ENCODE data around the gene CAB39L. TPM values are rescaled to one million over a fixed set of nuclear protein-coding genes. Genes with fewer than 3 reads are reported as not detected.

CAB39L gene
- total and polyA plus RNA-seq, 5 experiments from 2014 or later, result 4.3 to 9.2 (median 5.2) TPM

GRCh38 chr13:49437705-49438104 lies 6.2 kb downstream of the CAB39L start:
- Mint-ChIP-seq H3K4me3 (no peak overlapping the region), H3K36me3 (peaks cover 0 to 8% (median 0%) of the 10 kb centered on the region in 3 donors), H3K27ac (no peak overlapping the region), H3K27me3 (no peaks in the 10 kb centered on the region), H3K9me3 (no peaks in the 10 kb centered on the region), H3K4me1 (peaks cover 0 to 19% (median 1%) of the 10 kb centered on the region in 4 donors)
- no peak for DNase-seq
- POLR2A ChIA-PET, result no interaction called here
- no peak for ATAC-seq

GRCh38 chr13:49436890-49437289 lies 7.0 kb downstream of the CAB39L start:
- H3K9me3 Mint-ChIP-seq, result no peaks in the 10 kb centered on the region
- no peak overlapping the region for H3K4me3 Mint-ChIP-seq
- POLR2A ChIA-PET, result interaction anchor here (0.6 kb wide), 1 partner anchor 148 kb away, joined by 3 read pairs; the partner anchor contains the start of gene RCBTB1
- DNase-seq (no peak), ATAC-seq (no peak)
- peaks cover 0 to 8% (median 1%) of the 10 kb centered on the region in 3 donors for H3K36me3 Mint-ChIP-seq
- no peak overlapping the region for H3K27ac Mint-ChIP-seq
- H3K27me3 Mint-ChIP-seq, result no peaks in the 10 kb centered on the region
- peaks cover 0 to 13% (median 0%) of the 10 kb centered on the region in 4 donors for H3K4me1 Mint-ChIP-seq

GRCh38 chr13:49435992-49436391 lies 7.9 kb downstream of the CAB39L start:
- peaks cover 0 to 12% (median 0%) of the 10 kb centered on the region in 4 donors for H3K4me1 Mint-ChIP-seq
- H3K9me3 Mint-ChIP-seq, result no peaks in the 10 kb centered on the region
- H3K36me3 Mint-ChIP-seq, result peaks cover 0 to 8% (median 1%) of the 10 kb centered on the region in 3 donors
- H3K4me3 Mint-ChIP-seq, result no peak overlapping the region
- no peak overlapping the region for H3K27ac Mint-ChIP-seq
- no peaks in the 10 kb centered on the region for H3K27me3 Mint-ChIP-seq
- DNase-seq, result no peak
- no peak for ATAC-seq
- POLR2A ChIA-PET, result interaction anchor here (0.7 kb wide), 1 partner anchor 8 kb away, joined by 5 read pairs; the partner anchor contains the start of gene SETDB2

GRCh38 chr13:49429121-49429520 lies 14.7 kb downstream of the CAB39L start:
- Mint-ChIP-seq H3K27me3 (no peaks in the 10 kb centered on the region), H3K4me1 (no peaks in the 10 kb centered on the region), H3K36me3 (peaks cover 0 to 7% (median 6%) of the 10 kb centered on the region in 3 donors), H3K27ac (no peak overlapping the region), H3K4me3 (no peak overlapping the region), H3K9me3 (no peaks in the 10 kb centered on the region)
- DNase-seq (no peak), ATAC-seq (no peak)
- POLR2A ChIA-PET, result no interaction called here

GRCh38 chr13:49428041-49428763 lies 15.7 kb downstream of the CAB39L start:
- no peaks in the 10 kb centered on the region for H3K4me1 Mint-ChIP-seq
- POLR2A ChIA-PET, result interaction anchor here (0.6 kb wide), 1 partner anchor 364 kb away, joined by 3 read pairs; no protein-coding TSS in a partner anchor
- H3K27ac Mint-ChIP-seq, result no peak overlapping the region
- no peak for ATAC-seq
- no peaks in the 10 kb centered on the region for H3K27me3 Mint-ChIP-seq
- no peaks in the 10 kb centered on the region for H3K9me3 Mint-ChIP-seq
- no peak overlapping the region for H3K4me3 Mint-ChIP-seq
- H3K36me3 Mint-ChIP-seq, result peaks cover 0 to 7% (median 0%) of the 10 kb centered on the region in 3 donors
- no peak for DNase-seq

GRCh38 chr13:49424011-49424560 lies 19.8 kb downstream of the CAB39L start:
- POLR2A ChIA-PET, result no interaction called here
- H3K27ac Mint-ChIP-seq, result no peak overlapping the region
- no peaks in the 10 kb centered on the region for H3K9me3 Mint-ChIP-seq
- ATAC-seq, result no peak
- H3K27me3 Mint-ChIP-seq, result no peaks in the 10 kb centered on the region
- no peaks in the 10 kb centered on the region for H3K4me1 Mint-ChIP-seq
- DNase-seq, result no peak
- H3K36me3 Mint-ChIP-seq, result peaks cover 0 to 5% (median 0%) of the 10 kb centered on the region in 3 donors
- H3K4me3 Mint-ChIP-seq, result no peak overlapping the region

- Mint-ChIP-seq H3K27me3 (peaks cover 0 to 2% (median 0%) of the 10 kb centered on the region in 5 donors), H3K9me3 (no peaks in the 10 kb centered on the region), H3K4me3 (no peak overlapping the region), H3K27ac (no peak overlapping the region), H3K4me1 (peaks cover 0 to 5% (median 0%) of the 10 kb centered on the region in 4 donors), H3K36me3 (no peaks in the 10 kb centered on the region)
- ATAC-seq (peak; percentile 51 to 77), DNase-seq (peak in 4 of 10 donors; percentile 11 to 24 (median 16))
- POLR2A ChIA-PET, result no interaction called here
Measured at GRCh38 chr13:49421391-49421790, 22.5 kb downstream of the CAB39L start.

GRCh38 chr13:49419276-49419675 lies 24.6 kb downstream of the CAB39L start:
- Mint-ChIP-seq H3K4me1 (peaks cover 0 to 5% (median 0%) of the 10 kb centered on the region in 4 donors), H3K27me3 (peaks cover 0 to 2% (median 0%) of the 10 kb centered on the region in 5 donors), H3K4me3 (no peak overlapping the region), H3K27ac (no peak overlapping the region), H3K36me3 (no peaks in the 10 kb centered on the region), H3K9me3 (no peaks in the 10 kb centered on the region)
- no peak for ATAC-seq
- POLR2A ChIA-PET, result no interaction called here
- DNase-seq, result no peak

- H3K27ac Mint-ChIP-seq, result no peak overlapping the region
- no peaks in the 10 kb centered on the region for H3K9me3 Mint-ChIP-seq
- H3K4me3 Mint-ChIP-seq, result no peak overlapping the region
- H3K27me3 Mint-ChIP-seq, result peaks cover 0 to 2% (median 0%) of the 10 kb centered on the region in 5 donors
- ATAC-seq (no peak), DNase-seq (no peak)
- peaks cover 0 to 5% (median 0%) of the 10 kb centered on the region in 4 donors for H3K4me1 Mint-ChIP-seq
- no peaks in the 10 kb centered on the region for H3K36me3 Mint-ChIP-seq
- POLR2A ChIA-PET, result no interaction called here
Measured at GRCh38 chr13:49418206-49418605, 25.7 kb downstream of the CAB39L start.

- H3K4me3 Mint-ChIP-seq, result no peak overlapping the region
- peaks cover 0 to 5% (median 0%) of the 10 kb centered on the region in 4 donors for H3K4me1 Mint-ChIP-seq
- ATAC-seq, result no peak
- H3K27me3 Mint-ChIP-seq, result peaks cover 0 to 2% (median 0%) of the 10 kb centered on the region in 5 donors
- no peaks in the 10 kb centered on the region for H3K9me3 Mint-ChIP-seq
- H3K27ac Mint-ChIP-seq, result no peak overlapping the region
- H3K36me3 Mint-ChIP-seq, result peaks cover 0 to 2% (median 0%) of the 10 kb centered on the region in 3 donors
- POLR2A ChIA-PET, result no interaction called here
- no peak for DNase-seq
Measured at GRCh38 chr13:49417161-49417560, 26.7 kb downstream of the CAB39L start.

GRCh38 chr13:49412749-49413148 lies 31.1 kb downstream of the CAB39L start:
- Mint-ChIP-seq H3K9me3 (no peaks in the 10 kb centered on the region), H3K4me3 (no peak overlapping the region), H3K27ac (no peak overlapping the region), H3K4me1 (no peaks in the 10 kb centered on the region), H3K36me3 (peaks cover 0 to 2% (median 0%) of the 10 kb centered on the region in 3 donors), H3K27me3 (no peaks in the 10 kb centered on the region)
- DNase-seq (no peak), ATAC-seq (no peak)
- POLR2A ChIA-PET, result no interaction called here

GRCh38 chr13:49411353-49411752 lies 32.5 kb downstream of the CAB39L start:
- no peak for DNase-seq
- no peak for ATAC-seq
- Mint-ChIP-seq H3K4me1 (no peaks in the 10 kb centered on the region), H3K27ac (no peak overlapping the region), H3K9me3 (peaks cover 0 to 5% (median 2%) of the 10 kb centered on the region in 9 donors), H3K4me3 (no peak overlapping the region), H3K27me3 (no peaks in the 10 kb centered on the region), H3K36me3 (peaks cover 2 to 9% (median 3%) of the 10 kb centered on the region in 3 donors)
- POLR2A ChIA-PET, result interaction anchor here (0.7 kb wide), 1 partner anchor 422 kb away, joined by 5 read pairs; no protein-coding TSS in a partner anchor

- DNase-seq (no peak), ATAC-seq (no peak)
- Mint-ChIP-seq H3K27me3 (no peaks in the 10 kb centered on the region), H3K4me1 (no peaks in the 10 kb centered on the region), H3K36me3 (peaks cover 2 to 15% (median 7%) of the 10 kb centered on the region in 3 donors), H3K27ac (no peak overlapping the region), H3K4me3 (no peak overlapping the region), H3K9me3 (peaks cover 0 to 13% (median 5%) of the 10 kb centered on the region in 9 donors)
- POLR2A ChIA-PET, result interaction anchor here (0.7 kb wide), 1 partner anchor 423 kb away, joined by 5 read pairs; no protein-coding TSS in a partner anchor
Measured at GRCh38 chr13:49410477-49410876, 33.4 kb downstream of the CAB39L start.
